Globus pallidus (tissue), 1 donor: ENCODE data around the gene FRK.

Experiments
- DNase-seq: peaks from one replicate; pipeline ENCODE4 v3.0.0-alpha.2; 2015; ENCODE audit warnings: low spot score

The FRK gene

GRCh38 chr6:115887891-115888290, 172.8 kb downstream of the FRK start:
- no peak for DNase-seq

- no peak for DNase-seq
Measured at GRCh38 chr6:115885636-115886366, 174.9 kb downstream of the FRK start.

- DNase-seq: no peak
Measured at GRCh38 chr6:115882771-115883170, 177.9 kb downstream of the FRK start.

- no peak for DNase-seq
Measured at GRCh38 chr6:115882174-115882573, 178.5 kb downstream of the FRK start.
